Stimulated activated CD4-positive, alpha-beta T cell treated with anti-CD3 and anti-CD28 coated beads, Interleukin-12 subunit alpha, Interleukin-12 subunit beta, amount 100 ng/mL, for 48 hours (primary cell): ENCODE results near the gene CCT3.
"Not testable (repeated sequence)": the region's sequence is repeated elsewhere in the genome, so short reads cannot be mapped to it uniquely, and the experiment has no call there.

ENCODE experiments used
- DNase-seq, 3 donors: peaks; one replicate each; pipeline ENCODE4 v3.0.0-alpha.2; 2020; ENCODE audit warnings: low read depth in 2 of 3, low spot score in 1 of 3

Gene CCT3

DNA sequence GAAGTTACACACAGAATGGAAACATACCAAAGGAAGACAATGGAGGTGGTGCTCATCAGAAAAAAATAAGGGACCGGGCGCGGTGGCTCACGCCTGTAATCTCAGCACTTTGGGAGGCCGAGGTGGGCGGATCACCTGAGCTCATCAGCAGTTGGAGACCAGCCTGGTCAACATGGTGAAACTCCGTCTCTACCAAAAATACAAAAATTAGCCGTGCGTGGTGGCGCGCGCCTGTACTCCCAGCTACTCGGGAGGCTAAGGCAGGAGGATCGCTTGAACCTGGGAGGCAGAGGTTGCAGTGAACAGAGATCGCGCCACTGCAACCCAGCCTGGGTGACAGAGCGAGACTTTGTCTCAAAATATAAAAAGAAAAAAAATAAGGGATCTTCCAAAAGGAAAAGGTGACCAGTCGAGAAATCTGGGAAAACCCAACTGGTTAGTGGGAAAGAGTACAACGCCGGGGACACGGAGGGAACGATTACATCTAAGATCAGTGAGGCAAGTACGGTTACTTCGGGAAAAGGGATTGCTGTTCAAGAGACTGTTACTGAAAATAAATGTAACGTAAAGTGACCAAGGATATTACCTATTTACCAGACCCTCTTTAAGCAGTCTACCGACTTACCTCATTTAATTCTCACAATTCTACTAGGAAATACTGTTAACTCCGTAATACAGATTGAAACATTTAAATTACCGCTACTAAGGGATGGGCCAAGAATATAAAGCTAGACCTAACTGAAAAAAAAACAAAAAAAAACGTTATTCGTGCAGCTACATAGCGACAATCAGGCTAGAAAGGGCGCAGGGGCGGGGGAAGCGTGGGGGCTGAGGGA lies 822 bp downstream of the CCT3 start:
- no peak for DNase-seq

DNA sequence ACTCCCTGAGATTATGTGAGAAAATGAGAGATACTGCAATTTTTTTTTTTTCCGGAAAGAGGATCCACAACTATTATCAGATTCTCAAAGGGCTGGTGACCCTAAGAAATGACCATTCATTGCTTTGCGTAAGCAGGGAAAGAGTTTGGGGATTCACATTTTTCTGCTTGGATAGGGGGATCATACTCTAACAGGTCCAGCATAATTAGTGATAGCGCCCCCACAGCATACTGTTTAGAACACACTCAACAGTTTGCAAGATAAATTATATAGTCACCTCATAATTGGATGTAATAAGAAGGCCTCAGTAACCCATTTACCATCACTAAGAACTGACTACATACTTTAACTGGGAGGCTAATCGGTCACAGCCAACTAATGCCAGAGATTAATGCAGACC lies 1.9 kb downstream of the CCT3 start:
- DNase-seq, result no peak

DNA sequence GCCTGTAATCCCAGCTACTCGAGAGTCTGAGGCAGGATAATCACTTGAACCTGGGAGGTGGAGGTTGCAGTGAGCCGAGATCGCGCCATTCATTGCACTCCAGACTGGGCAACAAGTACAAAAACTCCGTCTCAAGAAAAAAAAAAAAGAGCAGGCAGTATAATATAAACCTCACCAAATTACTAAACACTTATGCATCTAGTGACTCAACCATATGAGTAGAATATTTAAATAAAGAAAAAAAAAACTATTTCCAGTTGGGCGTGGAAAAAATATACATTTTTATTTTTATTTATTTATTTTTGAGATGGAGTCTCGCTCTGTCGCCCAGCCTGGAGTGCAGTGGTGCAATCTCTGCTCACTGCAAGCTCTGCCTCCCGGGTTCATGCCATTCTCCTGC lies 14.9 kb downstream of the CCT3 start:
- DNase-seq, result not testable (repeated sequence)

GRCh38 chr1:156320560-156320959 lies 17.5 kb downstream of the CCT3 start:
- no peak for DNase-seq

GRCh38 chr1:156319664-156320063 lies 18.4 kb downstream of the CCT3 start:
- peak in 1 of 3 donors; percentile 28 for DNase-seq

- no peak for DNase-seq
These were observed 21.2 kb downstream of the CCT3 start for GRCh38 chr1:156316909-156317308.

- DNase-seq, result no peak
These were observed 27.1 kb downstream of the CCT3 start for GRCh38 chr1:156310962-156311361.

GRCh38 chr1:156308078-156308477 lies 30.0 kb downstream of the CCT3 start:
- DNase-seq, result no peak

- no peak for DNase-seq
These were observed 32.9 kb downstream of the CCT3 start for GRCh38 chr1:156305215-156305614.

DNA sequence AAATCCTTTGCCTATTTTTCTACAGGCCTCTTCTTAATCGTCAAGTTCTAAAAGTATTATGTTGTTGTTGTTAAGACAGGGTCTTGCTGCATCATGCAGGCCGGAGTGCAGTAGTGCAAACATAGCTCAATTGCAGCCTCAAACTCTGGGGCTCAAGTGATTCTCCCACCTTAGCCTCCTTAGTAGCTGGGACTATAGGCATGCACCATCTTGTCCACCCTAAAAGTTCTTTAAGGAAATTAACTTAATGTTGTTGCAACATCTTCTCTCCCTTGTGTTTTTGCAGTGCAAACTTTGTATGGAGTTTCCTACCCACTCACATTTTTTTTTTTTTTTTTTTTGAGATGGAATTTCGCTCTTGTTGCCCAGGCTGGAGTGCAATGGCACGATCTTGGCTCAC lies 34.9 kb downstream of the CCT3 start:
- no peak for DNase-seq

GRCh38 chr1:156298852-156299357 lies 39.2 kb downstream of the CCT3 start, which contains the start of gene VHLL:
Gene VHLL (minus strand): TSS chr1:156299307. CDS start chr1:156299189, 118 bp downstream.
- no peak for DNase-seq

- DNase-seq, result peak; percentile 21 to 47 (median 43)
These were observed 42.6 kb downstream of the CCT3 start, which contains the start of gene GLMP for GRCh38 chr1:156295391-156295947. Gene GLMP (minus strand): TSS chr1:156295679. CDS start chr1:156295645, 34 bp downstream.

GRCh38 chr1:156293895-156294294 lies 44.2 kb downstream of the CCT3 start:
- DNase-seq, result no peak

GRCh38 chr1:156293098-156293434 lies 45.0 kb downstream of the CCT3 start:
- DNase-seq, result no peak

- no peak for DNase-seq
These were observed 46.6 kb downstream of the CCT3 start for GRCh38 chr1:156291226-156292061.

- no peak for DNase-seq
These were observed 48.2 kb downstream of the CCT3 start for GRCh38 chr1:156289857-156290256.

GRCh38 chr1:156286061-156286460 lies 52.0 kb downstream of the CCT3 start:
- DNase-seq, result no peak

DNA sequence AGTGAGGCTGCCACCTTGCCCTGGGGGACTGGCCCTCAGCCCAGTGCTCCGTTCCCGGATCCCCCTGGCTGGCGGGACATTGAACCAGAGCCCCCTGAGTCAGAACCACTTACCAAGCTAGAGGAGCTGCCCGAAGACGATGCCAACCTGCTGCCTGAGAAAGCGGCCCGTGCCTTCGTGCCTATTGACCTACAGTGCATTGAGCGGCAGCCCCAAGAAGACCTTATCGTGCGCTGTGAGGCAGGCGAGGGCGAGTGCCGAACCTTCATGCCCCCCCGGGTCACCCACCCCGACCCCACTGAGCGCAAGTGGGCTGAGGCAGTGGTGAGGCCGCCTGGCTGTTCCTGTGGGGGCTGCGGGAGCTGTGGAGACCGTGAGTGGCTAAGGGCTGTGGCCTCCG lies 52.7 kb downstream of the CCT3 start:
- no peak for DNase-seq

- no peak for DNase-seq
These were observed 53.3 kb downstream of the CCT3 start for GRCh38 chr1:156284757-156285156.

DNA sequence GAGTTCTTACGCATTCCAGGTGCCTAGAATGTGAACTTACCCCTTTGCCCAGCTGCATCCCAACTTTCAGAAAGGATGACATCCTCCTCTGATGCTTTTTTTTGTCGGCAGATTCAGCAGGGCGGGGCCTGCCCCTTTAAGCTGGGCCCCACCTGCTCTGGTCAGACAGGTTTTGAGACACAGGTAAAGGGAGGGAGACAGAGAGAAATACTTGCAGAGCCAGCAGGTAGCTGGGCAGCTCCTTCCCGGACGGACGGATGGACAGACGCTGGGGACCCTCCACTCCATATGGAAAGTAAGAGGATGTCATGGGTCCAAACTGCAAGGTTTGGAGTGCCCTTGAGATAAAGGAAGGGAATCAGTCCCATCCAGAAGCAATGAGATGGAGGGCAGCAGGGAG lies 54.0 kb downstream of the CCT3 start, which contains the start of gene TMEM79:
Gene TMEM79 (plus strand): TSS at position 214 of the 400 bp plus-strand sequence. CDS start 902 bp downstream, outside the sequence.
- DNase-seq, result no peak

DNA sequence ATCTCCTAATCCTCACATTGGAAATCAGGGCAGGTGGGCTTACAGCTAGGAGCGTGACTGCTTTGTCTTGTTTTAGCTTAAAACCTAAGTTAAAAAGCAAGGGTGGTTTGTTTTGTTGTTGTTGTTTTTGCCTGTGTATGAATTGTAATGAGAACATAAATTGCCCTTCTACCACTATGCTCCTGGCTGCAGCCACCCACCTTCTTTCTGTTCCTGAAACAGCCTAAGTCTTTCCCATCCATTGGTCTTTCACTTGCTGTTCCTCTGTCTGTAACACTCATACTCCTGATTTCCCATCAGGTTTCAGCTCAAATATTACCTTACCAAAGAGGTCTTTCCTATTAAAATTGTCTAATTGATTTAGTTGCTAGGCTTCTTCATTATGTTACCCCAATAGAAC lies 54.6 kb downstream of the CCT3 start:
- no peak for DNase-seq
